Fibroblast of skin of abdomen (primary cell): ENCODE measurements around the gene CUBN.

Source experiments
- DNase-seq: peaks from one replicate; pipeline ENCODE4 v3.0.0-alpha.2; 2013

CUBN gene

DNA sequence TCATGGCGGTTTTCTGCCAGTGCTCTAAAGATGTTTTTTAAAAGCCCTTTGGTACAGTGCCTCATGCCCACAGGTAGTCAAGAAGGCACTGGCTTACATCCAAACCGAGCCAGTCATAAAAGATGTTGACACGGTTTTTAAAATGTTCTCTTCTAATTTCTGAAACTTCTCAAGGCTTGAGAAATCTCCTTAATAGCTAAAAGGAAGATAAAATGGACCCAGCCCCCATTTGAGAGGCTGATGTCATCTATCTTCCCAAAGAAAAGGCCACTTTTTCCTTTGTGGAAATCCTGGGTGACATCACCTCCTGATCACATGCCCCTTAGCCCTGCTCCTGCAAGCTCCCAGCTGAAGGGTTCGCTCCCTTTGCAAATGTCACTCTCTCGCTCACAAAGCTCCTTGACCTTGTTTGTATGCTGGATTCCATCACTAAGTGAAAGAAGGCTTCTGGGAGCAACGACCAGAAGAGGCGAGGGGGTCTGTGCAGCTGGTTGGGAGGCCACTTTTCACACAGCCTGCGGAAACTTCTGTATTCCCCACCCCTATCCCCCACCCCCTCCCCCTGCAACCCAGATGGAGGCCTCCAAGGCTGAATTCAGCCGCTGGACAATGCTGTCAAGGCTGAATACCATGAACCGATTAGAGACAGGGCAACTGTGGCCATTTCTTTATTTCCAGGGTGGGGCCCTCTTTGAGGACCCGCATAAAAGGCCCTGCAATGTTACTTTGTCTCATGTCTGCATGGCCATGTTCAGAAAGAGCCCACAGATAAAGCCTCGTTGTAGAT lies 122.8 kb downstream of the CUBN start:
- DNase-seq = no peak

DNA sequence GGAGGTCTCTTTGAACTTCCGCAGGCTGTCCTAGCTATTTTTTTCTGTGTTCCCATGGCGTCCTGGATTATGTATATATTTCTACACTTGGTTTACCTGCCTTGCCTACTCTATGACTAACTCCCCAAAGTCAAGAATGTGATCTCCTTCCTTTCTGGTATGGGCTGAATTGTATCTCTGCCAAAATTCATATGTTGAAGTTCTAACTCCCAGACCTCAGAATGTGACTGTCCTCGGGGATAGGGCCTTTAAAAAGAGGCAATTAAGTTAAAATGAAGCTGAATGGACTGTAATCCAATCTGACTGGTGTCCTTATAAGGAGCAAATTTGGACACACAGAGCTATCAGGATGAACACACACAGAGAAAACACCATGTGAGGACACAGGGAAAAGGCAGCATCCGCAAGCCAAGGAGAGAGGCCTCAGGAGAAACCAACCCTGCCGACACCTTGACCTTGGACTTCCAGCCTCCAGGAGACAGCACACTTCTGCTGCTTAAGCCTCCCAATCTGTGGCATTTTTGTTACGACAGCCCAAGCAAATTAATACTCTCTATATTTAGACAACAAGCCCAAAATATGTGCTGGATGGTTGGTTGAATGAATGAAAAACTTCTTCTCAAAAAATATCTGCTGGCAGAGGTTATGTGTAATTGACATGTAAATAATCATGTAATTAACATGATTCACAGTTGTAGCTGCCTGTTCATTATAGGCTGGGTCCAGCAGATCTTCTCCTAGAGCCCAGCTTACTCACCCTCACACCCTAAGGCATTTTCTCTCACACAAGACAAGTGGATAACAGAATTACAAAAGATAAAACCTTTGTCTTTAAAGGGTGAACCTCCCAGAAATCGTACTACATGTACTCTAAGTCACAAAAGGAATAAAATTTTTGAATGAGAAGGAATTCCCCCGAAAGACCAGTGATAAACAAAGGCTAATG lies 123.7 kb downstream of the CUBN start:
- DNase-seq = no peak

DNA sequence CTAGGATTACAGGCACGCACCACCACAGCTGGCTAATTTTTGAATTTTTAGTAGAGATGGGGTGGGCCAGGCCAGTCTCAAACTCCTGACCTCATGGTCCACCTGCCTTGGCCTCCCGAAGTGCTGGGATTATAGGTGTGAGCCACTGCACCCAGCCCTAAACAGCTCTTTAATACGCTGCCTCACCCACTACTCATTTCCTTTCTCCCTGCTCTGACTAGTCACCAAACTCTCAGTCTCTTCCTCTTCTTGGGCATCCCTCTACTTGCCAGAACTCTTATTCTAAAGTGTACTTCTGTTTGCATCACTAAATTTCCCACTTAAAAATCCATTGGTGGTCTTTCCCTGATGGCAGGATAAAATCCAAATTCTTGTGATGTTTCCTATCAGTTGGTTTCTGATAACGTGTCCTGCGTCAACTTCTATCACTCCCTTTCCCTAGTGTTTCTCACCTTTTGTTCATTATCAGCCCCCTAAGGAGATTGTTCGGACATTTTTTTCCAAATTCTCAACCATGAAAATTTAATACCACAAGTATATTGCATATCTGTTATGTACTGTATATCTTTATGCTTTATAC lies 124.7 kb downstream of the CUBN start:
- DNase-seq = no peak

DNA sequence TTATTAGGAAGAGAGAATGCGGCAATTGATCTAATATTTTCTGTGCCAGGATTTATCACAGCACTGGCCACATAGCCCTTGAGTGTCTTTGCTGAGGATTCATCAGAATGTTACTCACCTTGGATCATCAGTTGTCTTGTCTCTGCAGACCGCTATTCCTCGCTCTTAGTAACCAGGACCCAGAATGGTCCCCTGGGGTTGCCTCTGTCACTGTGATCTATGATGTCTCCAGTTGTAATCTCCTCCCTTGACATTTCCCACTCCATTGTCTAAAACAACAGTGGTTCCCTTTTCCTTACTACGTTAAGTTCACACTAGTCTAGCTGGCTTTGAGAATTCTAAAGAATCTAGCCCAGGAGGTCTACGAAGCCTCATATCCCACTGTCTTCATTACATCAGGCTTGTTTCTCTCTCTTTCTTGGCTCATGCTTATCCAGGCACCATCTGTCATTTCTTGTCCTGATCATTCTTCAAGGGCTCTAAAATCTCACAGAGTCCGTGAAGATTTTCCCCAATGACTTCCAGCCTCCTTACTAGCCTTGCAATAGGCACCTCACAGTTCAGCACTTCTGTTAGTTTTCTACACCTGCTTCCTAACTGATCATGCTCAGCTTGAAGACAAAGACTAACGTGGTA lies 125.8 kb downstream of the CUBN start:
- no peak for DNase-seq

DNA sequence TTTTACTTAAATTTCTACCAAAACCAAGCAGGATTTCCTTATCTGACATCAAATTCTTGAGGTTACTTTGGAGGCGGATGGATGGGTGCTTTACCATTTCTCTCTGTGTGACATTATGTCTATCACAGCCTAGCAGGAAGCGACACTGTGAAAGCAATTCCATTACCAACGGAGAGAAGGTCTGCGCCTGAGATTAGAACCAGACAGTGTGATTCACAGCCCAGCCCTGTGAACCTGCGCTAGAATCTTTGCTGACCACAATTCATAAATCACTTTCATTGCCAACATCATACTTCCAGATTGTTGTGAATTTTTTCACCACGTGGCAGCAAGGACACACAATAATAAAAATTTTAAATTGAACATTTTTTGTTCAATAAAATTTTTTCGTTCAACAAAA lies 126.5 kb downstream of the CUBN start:
- DNase-seq = peak; percentile 97

DNA sequence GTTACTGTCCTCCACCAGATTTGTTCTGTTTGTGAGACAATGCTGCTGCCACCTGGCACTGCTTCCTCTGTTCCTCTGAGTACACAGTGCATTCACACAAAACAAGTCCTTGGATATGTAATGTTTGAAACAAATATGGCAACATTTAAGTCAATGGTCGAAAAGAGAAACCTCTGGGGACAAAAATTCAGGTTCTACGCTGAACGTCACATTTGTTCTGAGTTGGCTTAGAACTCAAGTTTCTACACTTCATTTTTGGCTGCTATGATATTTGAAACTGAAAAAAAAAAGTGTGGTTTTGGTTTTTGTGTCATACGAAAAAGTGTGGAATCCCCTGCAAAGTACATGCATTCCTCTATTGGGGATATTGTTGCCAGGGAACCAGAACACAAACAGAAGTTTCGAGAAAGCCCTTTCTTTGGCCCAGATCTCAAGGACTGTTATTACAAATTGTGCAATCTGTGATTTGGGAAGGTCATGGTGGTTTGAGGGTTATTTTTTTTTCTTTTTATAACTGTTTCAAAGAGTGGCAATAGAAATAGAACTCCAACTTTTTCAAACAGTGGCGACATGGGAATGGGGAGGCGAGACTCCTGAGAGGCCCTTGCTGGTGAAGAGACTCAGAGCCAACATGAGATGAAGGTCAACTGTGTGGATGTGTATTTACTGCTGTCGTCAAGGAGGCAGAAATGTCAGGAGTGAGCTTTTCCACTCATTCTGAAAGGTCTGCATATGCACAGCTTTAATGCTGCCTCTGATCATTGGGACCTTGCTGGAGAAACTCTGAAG lies 127.5 kb downstream of the CUBN start:
- DNase-seq = peak; percentile 96

DNA sequence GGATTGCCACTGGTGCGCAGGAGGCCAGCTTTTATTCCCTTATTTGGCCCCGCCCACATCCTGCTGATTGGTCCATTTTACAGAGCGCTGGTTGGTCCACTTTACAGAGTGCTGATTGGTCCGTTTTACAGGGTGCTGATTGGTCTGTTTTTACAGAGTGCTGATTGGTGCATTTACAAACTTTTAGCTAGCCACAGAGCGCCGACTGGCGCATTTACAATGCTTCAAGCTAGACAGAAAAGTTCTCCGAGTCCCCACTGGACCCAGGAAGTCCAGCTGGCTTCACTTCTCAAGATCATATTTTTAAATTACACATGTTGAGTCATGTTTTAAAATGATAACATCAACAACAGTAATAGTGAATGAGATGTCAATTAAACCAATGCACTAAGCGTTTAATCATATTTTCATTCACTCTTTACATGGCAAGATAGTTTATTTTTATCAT lies 128.3 kb downstream of the CUBN start:
- DNase-seq = no peak

DNA sequence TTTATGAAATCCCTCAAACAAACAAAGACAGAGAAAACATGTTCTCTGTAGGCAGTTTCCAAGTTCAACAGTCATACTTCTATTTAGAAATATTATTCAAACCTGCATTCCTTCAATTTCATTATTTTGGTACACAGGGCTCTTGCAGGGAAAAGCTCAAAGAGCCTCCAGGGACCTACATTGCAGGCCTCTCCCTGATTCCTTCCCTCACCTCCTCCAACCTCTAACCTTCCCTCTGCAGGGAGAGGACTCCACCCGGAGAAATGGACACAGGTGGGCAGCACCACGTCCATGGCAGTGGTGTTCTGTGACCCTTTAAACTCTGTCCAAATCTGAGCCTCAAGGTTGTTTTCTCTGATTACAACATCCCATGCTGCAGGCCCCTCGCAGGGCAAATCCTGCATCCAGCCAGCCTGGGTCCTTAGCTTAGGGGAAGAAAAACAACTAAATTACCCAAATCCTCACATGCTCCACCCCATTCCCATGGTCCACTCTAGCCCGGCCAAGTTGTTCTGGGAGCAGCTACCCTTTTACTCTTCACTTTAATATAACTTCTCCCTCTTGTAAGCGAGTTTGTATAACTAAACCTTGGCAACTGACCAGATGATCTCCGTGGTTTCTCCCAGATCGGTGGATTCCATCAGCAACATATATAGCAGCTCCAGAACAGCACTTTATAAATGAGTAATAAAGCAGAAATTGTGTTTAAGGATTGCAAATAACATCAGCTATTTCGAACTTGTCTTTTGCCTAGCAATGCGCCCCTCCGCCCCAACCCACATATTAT lies 129.8 kb downstream of the CUBN start:
- DNase-seq = peak; percentile 89

DNA sequence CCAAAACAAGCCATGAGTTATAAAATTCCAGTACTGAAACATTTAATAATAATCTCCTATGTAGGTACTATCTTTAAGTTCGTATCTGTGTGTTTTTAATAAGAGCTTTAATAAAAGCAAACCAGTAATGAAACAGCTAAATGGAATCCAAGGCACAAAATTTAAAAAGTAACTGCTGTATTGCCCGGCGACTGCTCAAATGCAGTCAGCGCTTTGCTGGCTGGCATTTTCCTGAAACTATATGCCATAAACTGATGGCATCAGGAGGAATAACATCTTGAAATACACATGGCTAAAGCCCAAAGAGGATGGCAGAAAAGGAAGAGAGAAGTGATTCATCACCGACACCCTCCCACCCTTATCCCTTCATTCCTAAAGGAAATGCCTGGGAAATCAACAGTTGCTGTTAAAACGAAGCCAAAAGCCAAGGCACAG lies 133.1 kb downstream of the CUBN start:
- peak; percentile 45 for DNase-seq

DNA sequence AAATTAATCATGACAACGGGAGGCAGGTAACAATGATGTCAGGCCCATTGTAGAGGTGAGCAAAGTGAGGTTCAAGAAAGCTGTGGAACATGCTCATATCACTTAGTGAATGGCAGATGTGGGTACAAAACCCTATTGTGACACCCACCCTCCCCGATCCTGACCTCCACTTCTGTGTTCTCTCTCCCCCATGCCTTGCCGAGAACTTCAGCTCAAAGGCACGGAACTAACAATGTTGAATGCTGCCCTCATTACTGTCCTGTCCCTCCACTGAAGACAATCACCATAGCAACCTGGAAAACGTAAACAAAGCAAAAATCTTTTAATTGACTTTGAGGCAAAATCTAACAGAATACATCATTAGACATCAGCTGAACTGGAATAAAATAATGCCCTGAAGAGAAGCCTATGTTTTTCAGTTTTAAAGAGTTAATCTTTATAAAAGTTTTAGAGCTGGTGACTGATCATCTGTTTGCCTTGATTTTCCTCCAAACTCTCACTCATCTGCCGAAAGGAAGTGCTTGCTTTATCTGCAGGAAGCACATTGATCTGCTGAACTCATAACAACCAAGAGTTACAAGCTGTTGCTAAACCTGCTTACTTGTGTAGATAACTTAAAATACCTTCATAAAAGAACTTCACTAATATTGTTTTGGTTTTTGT lies 133.6 kb downstream of the CUBN start:
- DNase-seq = peak; percentile 33

DNA sequence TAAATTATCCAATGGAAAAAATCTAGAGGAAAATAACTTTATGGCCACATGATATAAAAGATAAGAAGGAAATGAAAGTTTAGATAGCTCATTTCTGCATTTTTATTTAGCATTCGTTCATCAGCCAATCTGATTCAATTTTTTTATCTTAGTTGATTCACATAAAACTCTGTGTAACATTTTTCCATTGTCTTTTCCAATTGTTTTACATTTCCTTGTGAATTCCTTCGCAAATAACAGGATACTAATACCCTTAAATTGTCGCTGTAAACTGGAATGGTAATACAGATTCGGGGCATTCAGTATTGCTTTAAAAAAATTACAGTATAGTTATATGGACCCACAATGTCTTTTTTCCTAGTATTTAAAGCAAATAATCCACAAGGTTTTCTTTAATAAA lies 136.4 kb downstream of the CUBN start:
- no peak for DNase-seq

DNA sequence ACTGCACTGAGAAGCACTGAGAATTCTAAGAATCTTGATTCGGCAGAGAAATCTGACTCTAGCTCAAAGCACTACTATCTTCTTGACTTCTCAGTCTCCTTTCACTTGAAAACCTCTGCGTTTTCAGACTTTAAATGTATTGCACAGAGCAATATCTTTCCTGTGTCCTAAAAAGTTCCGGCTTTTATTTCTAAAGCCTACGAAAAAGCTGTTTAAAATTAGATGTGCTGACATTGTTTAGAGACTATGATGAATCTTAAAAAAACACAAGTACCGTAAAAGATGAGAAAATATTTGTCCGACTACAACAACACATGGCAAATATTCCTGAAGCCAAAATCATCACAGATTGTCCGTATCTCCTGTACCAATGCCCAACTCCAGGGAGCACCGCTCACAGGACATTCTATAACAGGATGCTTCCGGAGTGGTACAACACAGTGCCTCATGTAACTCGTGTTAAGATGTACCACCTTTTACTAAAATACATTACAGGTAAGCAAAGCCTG lies 136.9 kb downstream of the CUBN start:
- DNase-seq = peak; percentile 54

DNA sequence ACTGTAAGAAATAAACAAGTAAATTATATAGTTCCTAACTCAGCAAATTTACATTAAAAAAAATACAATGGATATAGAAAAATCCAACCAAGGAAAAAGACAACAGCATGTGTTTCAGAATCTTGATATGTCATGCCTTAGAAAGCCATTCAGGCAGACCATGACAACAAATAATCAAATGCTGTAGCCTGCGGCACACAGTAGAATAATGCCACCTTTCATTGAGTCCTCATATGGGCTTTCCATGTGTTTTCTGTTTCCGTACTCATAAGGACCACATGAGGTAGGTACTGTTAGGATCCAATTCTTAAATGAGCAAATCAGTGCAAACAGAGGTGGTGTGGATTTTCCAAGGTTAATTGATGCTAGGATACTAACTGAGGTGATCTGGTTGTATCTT lies 138.6 kb downstream of the CUBN start:
- no peak for DNase-seq

DNA sequence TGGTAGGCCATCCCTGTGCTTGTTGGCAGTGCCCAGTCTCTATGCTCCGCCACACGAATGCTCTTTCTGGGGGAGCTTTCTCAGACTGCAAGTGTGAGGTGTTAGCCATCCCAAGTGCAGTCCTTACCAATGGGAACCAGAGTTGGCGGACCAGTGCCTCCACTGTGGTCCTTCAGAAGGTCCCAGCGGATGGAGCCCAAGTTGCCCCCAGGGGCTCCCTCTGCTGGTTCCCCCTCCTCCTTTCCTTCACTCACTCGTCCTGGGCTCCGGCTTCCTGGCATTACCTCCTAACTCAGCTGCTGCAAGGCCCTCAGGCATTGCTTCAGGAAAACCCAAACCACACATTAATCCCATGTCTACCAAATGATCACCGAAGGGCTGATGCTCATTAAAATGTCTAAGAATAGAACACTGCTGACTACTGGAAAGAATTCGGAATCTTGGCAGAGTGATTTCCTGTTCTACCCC lies 139.8 kb downstream of the CUBN start:
- peak; percentile 87 for DNase-seq

DNA sequence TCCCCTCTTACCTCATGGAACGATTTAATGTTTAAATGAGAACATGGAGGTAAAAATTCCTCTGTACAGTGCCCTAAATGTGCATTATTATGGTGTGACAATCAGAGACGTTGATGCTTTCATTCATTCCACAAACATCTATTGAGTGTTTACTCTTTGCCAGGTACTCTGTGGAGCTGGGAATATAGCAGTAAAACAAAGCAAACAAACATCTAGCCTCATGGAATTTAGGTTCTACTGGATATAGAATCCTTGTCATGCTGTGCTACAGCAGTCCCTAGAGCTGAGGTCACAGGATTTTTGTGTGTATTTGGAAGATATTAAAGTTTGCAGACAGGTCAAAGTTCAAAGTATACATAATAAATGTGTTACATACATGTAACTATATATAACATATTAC lies 140.7 kb downstream of the CUBN start:
- no peak for DNase-seq

DNA sequence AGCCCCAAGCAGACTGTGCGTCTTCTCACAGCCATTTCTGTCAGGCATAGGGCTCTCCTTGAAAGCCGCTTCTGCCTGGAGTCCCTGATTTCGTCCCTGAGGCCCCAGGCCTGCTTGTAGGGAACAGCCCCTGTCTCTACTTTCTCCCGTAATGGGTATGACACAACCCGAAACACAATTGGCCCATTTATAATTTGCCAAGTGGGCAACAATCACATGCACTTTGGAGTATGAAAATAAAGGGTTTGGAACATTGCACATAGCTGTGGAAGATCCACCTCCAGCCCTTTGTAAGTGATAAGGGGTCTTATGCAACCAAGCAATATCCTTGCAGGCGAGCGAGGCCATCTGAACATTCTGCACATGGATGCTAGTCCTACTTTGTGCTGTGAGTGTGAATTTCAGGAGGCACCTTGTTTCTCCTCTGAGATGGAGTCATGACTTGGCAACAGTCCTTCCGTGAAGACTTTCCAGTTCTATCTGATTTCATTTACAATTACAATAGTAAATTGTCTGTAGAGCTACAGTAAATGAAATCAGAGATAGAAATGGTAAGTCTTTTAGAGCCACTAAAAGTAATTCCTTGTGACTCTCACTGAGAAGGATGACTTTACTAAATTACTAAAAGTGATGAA lies 141.5 kb downstream of the CUBN start:
- DNase-seq = no peak

DNA sequence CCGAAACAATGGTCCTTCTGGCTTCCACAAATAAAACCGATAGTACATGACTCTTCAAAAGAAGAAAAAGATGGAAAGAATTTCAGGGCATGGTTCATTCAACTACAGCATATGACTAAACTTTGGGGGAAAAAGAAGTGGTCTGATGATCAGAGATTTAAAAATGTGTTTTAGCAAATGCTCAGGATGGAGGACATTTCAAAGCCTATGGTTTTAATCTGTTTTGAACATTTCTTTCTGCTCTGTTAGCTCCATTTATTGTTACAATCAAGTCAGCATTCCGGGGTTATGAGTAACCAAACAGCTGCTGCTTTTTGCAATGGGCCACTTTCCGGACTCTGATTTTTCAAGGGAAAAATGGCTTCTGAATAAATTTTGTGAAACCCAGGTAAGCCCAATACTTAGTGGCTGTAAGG lies 142.4 kb downstream of the CUBN start:
- DNase-seq = peak; percentile 93

DNA sequence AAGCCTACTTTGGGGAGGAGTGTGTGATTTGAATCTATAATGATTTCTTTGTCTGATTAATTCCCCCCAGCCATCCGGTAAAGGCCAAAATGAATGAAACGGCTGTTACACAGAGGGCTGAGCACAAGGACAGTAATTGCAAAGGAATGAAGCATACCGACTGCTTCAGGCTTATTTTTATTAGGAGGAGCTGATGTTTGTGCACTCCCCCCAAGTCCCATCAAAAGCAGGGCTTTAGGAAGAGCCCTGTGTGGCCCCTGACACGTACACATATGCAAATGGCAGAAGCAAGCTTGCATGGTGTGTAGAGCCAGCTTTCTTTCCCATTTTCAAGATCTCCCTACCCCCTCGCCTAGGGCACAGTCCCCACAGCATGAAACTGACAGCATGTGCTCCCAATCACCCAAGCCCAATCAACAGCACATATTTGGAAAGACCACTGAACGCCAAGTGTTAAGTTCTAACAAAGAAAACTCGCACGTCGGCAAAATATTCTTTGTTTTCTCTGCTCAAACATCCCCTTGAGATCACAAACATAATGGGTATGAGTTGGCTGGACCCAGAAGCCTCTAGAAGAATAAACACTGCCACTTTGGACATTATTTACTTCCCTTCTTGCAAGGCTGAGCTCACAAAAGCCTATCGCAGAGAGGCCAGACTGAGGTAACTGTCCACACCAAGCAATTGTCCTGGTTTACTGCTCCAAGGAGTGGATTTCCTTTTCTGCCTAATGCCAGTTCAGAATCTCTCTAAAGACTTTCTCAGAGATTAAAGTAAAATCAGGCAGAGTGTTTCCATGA lies 143.0 kb downstream of the CUBN start:
- DNase-seq = peak; percentile 98

DNA sequence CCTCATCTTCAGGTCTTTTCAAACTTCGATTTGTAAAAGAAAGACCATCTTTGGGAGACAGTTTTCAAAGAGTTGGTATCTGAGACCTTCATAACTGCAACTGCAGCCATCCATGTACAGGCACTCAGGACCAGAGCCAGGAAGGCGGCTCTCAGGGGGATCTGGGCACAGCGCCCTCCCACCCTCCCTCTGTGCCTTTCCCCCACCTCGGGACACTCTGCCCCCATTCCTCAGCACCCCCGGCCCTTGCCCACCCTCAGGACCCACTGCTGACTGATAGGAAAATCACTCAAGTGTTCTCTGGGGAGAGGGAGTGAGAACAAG lies 143.6 kb downstream of the CUBN start:
- DNase-seq = no peak
